Muscle layer of duodenum (tissue), 2 donors: Measurements from ENCODE around the gene QRICH2.
"Not testable (repeated sequence)": the region's sequence is repeated elsewhere in the genome, so short reads cannot be mapped to it uniquely, and the experiment has no call there.

Experiments
- H3K27ac ChIP-seq: one replicate; pipeline ENCODE4 v1.7.0; 2013; ENCODE audit warnings: mild to moderate bottlenecking, low read length
- H3K27me3 ChIP-seq: one replicate; pipeline ENCODE4 v1.7.0; 2013; ENCODE audit warnings: low read depth, mild to moderate bottlenecking, control low read depth, low read length
- H3K36me3 ChIP-seq, 2 donors: one replicate each; pipeline ENCODE4 v1.7.0; 2013; ENCODE audit warnings: low read length in 2 of 2, control low read depth in 1 of 2, mild to moderate bottlenecking in 1 of 2; ENCODE audit not compliant: insufficient read depth in 2 of 2, control insufficient read depth in 1 of 2
- H3K4me1 ChIP-seq, 2 donors: one replicate each; pipeline ENCODE4 v1.7.0; 2013; ENCODE audit warnings: low read length in 2 of 2, mild to moderate bottlenecking in 2 of 2, control low read depth in 1 of 2, moderate library complexity in 1 of 2; ENCODE audit not compliant: insufficient read depth in 2 of 2, control insufficient read depth in 1 of 2
- H3K4me3 ChIP-seq, 2 donors: one replicate each; pipeline ENCODE4 v1.7.0; 2013; ENCODE audit warnings: low read length in 2 of 2, low read depth in 1 of 2, mild to moderate bottlenecking in 1 of 2
- H3K9me3 ChIP-seq, 2 donors: one replicate each; pipeline ENCODE4 v1.7.0; 2013; ENCODE audit warnings: low read length in 2 of 2, control low read depth in 1 of 2, mild to moderate bottlenecking in 1 of 2; ENCODE audit not compliant: control insufficient read depth in 1 of 2
- donor health status: healthy.

Gene QRICH2

GRCh38 chr17:76251478-76252039, 56.5 kb downstream of the QRICH2 start:
- peak overlapping the region; percentile 64 for H3K27ac ChIP-seq

GRCh38 chr17:76250141-76250540, 57.9 kb downstream of the QRICH2 start:
- Histone ChIP-seq H3K9me3 (no peaks in the 10 kb centered on the region), H3K4me1 (peaks cover 5 to 12% of the 10 kb centered on the region in 2 donors), H3K4me3 (no peak overlapping the region), H3K36me3 (no peaks in the 10 kb centered on the region), H3K27ac (no peak overlapping the region), H3K27me3 (no peaks in the 10 kb centered on the region)

More at GRCh38 chr17:76251478-76252039, 56.5 kb downstream of the QRICH2 start:
- peaks cover 5 to 11% of the 10 kb centered on the region in 2 donors for H3K4me1 ChIP-seq
- H3K36me3 ChIP-seq = no peaks in the 10 kb centered on the region
- no peaks in the 10 kb centered on the region for H3K9me3 ChIP-seq
- no peak overlapping the region for H3K4me3 ChIP-seq
- no peaks in the 10 kb centered on the region for H3K27me3 ChIP-seq

GRCh38 chr17:76248013-76248782, 59.9 kb downstream of the QRICH2 start:
- no peaks in the 10 kb centered on the region for H3K9me3 ChIP-seq
- H3K27ac ChIP-seq = no peak overlapping the region
- H3K4me3 ChIP-seq = no peak overlapping the region
- H3K27me3 ChIP-seq = no peaks in the 10 kb centered on the region
- peaks cover 5 to 12% of the 10 kb centered on the region in 2 donors for H3K4me1 ChIP-seq
- no peaks in the 10 kb centered on the region for H3K36me3 ChIP-seq

- no peaks in the 10 kb centered on the region for H3K9me3 ChIP-seq
- no peak overlapping the region for H3K27ac ChIP-seq
- H3K4me3 ChIP-seq = no peak overlapping the region
- H3K27me3 ChIP-seq = no peaks in the 10 kb centered on the region
- H3K36me3 ChIP-seq = no peaks in the 10 kb centered on the region
- H3K4me1 ChIP-seq = peaks cover 5 to 12% of the 10 kb centered on the region in 2 donors
Observed at GRCh38 chr17:76247304-76247703, 60.8 kb downstream of the QRICH2 start.

GRCh38 chr17:76246080-76247066, 61.7 kb downstream of the QRICH2 start:
- Histone ChIP-seq H3K27me3 (no peaks in the 10 kb centered on the region), H3K36me3 (no peaks in the 10 kb centered on the region), H3K27ac (peak overlapping the region; percentile 14), H3K9me3 (no peaks in the 10 kb centered on the region), H3K4me1 (peaks cover 0 to 6% of the 10 kb centered on the region in 2 donors), H3K4me3 (no peak overlapping the region)

- not testable (repeated sequence) for H3K4me1 ChIP-seq, H3K9me3 ChIP-seq, H3K4me3 ChIP-seq, H3K36me3 ChIP-seq, H3K27ac ChIP-seq, H3K27me3 ChIP-seq
Observed at GRCh38 chr17:76244721-76245120, 63.4 kb downstream of the QRICH2 start.

GRCh38 chr17:76243826-76244679, 64.0 kb downstream of the QRICH2 start:
- no peak overlapping the region for H3K27ac ChIP-seq
- H3K4me3 ChIP-seq = no peak overlapping the region
- H3K36me3 ChIP-seq = no peaks in the 10 kb centered on the region
- no peaks in the 10 kb centered on the region for H3K9me3 ChIP-seq
- H3K4me1 ChIP-seq = peaks cover 9 to 10% of the 10 kb centered on the region in 2 donors
- peaks cover 3% of the 10 kb centered on the region for H3K27me3 ChIP-seq

GRCh38 chr17:76241691-76242255, 66.3 kb downstream of the QRICH2 start:
- H3K4me3 ChIP-seq = no peak overlapping the region
- no peak overlapping the region for H3K27ac ChIP-seq
- no peaks in the 10 kb centered on the region for H3K9me3 ChIP-seq
- H3K36me3 ChIP-seq = no peaks in the 10 kb centered on the region
- peaks cover 3% of the 10 kb centered on the region for H3K27me3 ChIP-seq
- peaks cover 8 to 9% of the 10 kb centered on the region in 2 donors for H3K4me1 ChIP-seq

GRCh38 chr17:76241204-76241538, 66.9 kb downstream of the QRICH2 start:
- H3K27me3 ChIP-seq = peaks cover 3% of the 10 kb centered on the region
- H3K9me3 ChIP-seq = no peaks in the 10 kb centered on the region
- H3K4me3 ChIP-seq = peak overlapping the region; percentile 70 to 73
- peak overlapping the region; percentile 58 for H3K27ac ChIP-seq
- no peaks in the 10 kb centered on the region for H3K36me3 ChIP-seq
- peaks cover 4 to 9% of the 10 kb centered on the region in 2 donors for H3K4me1 ChIP-seq

- Histone ChIP-seq H3K9me3 (no peaks in the 10 kb centered on the region), H3K4me3 (peak within 1 kb of the TSS; percentile 70 to 73), H3K27me3 (peaks cover 3% of the 10 kb centered on the region), H3K36me3 (no peaks in the 10 kb centered on the region), H3K27ac (peak within 1 kb of the TSS; percentile 58), H3K4me1 (peaks cover 4 to 9% of the 10 kb centered on the region in 2 donors)
Observed at GRCh38 chr17:76240461-76241203, 67.4 kb downstream of the QRICH2 start, which contains the start of gene RNF157. Gene RNF157, minus strand, starts transcription at chr17:76240493. Its CDS starts 253 bp downstream, at chr17:76240240.
